Frontal cortex (tissue), 4 donors: ENCODE data around the gene MAP1S. TPM values are rescaled to one million over a fixed set of nuclear protein-coding genes. Genes with fewer than 3 reads are reported as not detected.

Experiments
- DNase-seq, 2 donors: peaks; one replicate each; pipeline ENCODE4 v3.0.0; 2012; ENCODE audit warnings: low spot score in 2 of 2
- FAIRE-seq: peaks from 2 replicates; lab custom pipeline; 2012; peaks lifted over from hg19 to GRCh38; lab: Jason Lieb, UNC
- total RNA-seq: library from RNA; depleted of rRNA; stranded (reverse); fragments of >200 nt; gene quantifications from one replicate; pipeline ENCODE4 v1.2.3, GENCODE V29; 2014
- donor health status: control.
- donor health status: control.
- donor health status: control.

MAP1S gene
- total RNA-seq, 1 donor from 2014 or later: 20.8 TPM

DNA sequence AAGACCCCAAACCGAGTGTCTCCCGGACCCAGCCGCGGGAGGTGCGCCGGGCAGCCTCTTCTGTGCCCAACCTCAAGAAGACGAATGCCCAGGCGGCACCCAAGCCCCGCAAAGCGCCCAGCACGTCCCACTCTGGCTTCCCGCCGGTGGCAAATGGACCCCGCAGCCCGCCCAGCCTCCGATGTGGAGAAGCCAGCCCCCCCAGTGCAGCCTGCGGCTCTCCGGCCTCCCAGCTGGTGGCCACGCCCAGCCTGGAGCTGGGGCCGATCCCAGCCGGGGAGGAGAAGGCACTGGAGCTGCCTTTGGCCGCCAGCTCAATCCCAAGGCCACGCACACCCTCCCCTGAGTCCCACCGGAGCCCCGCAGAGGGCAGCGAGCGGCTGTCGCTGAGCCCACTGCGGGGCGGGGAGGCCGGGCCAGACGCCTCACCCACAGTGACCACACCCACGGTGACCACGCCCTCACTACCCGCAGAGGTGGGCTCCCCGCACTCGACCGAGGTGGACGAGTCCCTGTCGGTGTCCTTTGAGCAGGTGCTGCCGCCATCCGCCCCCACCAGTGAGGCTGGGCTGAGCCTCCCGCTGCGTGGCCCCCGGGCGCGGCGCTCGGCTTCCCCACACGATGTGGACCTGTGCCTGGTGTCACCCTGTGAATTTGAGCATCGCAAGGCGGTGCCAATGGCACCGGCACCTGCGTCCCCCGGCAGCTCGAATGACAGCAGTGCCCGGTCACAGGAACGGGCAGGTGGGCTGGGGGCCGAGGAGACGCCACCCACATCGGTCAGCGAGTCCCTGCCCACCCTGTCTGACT is 7.9 kb downstream of the MAP1S start:
- DNase-seq (no peak), FAIRE-seq (no peak)

DNA sequence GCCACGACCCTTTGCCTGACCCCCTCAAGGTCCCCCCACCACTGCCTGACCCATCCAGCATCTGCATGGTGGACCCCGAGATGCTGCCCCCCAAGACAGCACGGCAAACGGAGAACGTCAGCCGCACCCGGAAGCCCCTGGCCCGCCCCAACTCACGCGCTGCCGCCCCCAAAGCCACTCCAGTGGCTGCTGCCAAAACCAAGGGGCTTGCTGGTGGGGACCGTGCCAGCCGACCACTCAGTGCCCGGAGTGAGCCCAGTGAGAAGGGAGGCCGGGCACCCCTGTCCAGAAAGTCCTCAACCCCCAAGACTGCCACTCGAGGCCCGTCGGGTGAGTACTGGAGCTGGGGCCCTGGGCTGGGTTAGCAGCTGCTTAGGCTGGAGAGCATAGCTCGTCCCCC is 8.6 kb downstream of the MAP1S start:
- DNase-seq (no peak), FAIRE-seq (no peak)

DNA sequence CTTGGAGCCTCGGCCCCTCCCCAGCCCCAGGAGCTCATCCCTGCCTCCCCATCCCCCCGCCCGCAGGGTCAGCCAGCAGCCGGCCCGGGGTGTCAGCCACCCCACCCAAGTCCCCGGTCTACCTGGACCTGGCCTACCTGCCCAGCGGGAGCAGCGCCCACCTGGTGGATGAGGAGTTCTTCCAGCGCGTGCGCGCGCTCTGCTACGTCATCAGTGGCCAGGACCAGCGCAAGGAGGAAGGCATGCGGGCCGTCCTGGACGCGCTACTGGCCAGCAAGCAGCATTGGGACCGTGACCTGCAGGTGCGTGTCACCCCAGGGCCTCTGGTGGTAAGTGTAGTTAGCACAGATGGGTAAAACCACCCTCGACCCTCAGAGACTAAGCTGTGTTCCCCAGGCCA is 13.8 kb downstream of the MAP1S start:
- DNase-seq (no peak), FAIRE-seq (no peak)

DNA sequence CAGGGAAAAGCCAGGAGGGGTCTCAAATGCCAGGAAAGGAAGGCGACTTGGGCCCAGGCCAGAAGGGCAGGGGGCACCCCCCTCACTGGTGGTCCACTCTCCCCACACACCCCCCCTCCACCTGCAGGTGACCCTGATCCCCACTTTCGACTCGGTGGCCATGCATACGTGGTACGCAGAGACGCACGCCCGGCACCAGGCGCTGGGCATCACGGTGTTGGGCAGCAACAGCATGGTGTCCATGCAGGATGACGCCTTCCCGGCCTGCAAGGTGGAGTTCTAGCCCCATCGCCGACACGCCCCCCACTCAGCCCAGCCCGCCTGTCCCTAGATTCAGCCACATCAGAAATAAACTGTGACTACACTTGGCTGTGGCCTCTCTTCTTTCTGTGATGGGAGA is 14.9 kb downstream of the MAP1S start:
- no peak for DNase-seq
- no peak for FAIRE-seq

DNA sequence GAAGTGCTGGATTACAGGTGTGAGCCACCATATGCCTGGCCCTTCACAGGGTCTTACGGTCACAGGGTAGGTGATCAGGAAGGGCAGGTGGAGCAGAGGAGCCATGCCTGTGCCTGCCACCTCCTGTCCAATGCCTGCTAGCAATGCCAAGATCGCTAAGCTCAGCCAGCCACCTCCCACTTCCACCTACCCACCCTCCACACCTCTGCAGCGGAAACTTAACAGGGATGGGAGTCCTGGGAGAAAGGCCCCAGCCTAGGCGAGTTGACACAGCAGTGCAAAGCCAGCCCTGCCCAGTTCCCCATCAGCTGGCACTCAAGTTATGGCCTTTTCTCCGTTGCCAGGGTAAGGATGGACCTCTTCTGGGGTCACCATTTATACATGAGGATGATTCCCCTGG is 16.1 kb downstream of the MAP1S start:
- DNase-seq (no peak), FAIRE-seq (no peak)

DNA sequence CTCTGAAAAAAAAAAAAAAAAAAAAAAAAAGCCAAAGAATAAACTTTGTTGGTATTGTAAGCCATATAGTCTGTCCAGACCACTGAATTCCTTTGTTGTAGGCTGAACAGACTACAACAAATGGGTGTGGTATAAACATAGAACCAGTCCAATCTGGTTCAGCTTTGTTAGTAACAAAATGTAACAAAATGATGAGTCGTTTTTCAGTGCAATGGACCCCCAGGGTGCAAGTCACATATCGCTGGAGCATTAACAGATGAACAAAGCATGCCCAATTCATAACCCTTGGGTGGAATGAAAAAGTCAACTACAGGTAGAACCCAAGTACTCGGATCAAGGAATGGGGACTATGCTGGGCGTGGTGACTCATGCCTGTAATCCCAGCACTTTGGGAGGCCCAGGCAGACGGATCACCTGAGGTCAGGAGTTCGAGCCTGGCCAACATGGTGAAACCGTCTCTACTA is 18.4 kb downstream of the MAP1S start:
- no peak for FAIRE-seq

DNA sequence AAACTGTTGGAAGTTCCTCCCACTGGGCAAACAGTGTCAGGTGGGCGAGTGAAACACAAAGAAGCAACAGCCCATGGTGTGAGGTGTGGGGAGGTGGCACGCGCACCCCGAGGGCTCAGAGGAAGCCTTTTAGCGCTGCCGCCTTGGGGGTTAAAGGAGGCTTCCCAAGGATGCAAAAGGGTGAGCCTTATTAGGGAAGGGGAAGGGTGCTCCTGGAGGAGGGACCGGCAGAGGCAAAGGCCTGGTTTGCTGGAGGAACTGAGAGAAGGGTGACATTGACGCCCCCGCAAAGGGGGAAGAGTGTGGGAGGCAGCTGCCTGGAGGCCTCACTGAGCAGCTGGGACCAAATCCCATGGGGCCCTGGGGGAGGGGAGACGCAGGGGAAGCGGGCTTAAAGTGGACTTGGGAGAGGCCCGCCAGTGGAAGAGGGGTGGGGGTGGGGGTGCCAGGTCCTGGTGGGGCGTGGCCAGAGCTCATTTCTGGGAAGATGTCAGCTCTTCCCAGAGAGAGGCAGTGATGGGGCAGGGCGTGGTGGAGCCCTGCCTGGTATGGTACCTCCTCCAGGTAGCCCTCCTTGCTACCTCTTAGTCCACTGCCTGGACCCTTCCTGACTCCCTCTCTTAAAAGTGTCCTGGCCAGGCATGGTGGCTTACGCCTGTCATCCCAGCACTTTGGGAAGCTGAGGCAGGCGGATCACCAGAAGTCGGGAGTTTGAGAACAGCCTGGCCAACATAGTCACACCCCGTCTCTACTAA is 20.0 kb downstream of the MAP1S start:
- FAIRE-seq (no peak), DNase-seq (no peak)

More for the DNA sequence above, 18.4 kb downstream of the MAP1S start:
- DNase-seq: no peak

DNA sequence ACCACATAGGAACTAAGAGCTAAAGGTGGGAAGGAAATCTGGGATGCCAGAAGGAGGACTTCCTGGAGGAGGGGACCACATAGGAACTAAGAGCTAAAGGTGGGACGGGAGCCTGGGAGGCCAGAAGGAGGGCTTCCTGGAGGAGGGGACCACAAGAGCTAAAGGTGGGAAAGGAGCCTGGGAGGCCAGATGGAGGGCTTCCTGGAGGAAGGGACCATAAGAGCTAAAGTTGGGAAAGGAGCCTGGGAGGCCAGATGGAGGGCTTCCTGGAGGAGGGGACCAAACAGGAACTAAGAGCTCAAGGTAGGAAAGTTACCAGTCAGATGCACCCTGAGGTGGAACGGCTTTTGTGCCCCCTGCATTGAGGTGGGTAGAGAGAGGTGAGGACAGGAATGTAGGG is 22.2 kb downstream of the MAP1S start:
- FAIRE-seq: no peak
- DNase-seq: no peak

DNA sequence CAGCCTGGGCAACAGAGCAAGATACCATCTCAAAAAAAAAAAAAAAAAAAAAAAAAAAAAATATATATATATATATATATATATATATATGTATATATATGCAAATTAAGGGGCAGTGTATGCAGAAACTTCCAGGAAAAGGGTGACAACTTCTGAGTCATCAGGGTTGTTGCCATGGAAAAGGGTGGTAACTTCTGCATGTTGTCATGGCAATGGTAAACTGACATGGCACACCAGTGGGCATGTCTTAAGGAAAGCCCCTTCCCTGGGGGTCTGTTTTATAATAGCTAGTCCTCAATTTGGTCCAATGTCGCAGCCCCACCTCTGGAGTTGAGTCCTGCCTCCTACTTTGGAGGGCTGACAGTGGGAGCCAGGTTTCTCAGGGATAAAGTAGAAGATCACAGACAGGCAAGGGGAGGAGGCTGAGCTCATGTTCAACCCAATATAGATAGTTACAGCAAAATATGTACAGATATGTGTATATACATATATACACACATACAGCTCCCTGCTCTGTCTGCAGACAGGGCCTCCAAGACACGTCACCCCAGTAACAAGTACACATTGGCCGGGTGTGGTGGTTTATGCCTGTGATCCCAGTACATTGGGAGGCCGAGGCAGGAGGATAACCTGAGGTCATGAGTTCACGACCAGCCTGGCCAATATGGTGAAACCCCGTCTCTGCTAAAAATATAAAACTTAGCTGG is 24.7 kb downstream of the MAP1S start:
- FAIRE-seq: no peak
- DNase-seq: no peak

DNA sequence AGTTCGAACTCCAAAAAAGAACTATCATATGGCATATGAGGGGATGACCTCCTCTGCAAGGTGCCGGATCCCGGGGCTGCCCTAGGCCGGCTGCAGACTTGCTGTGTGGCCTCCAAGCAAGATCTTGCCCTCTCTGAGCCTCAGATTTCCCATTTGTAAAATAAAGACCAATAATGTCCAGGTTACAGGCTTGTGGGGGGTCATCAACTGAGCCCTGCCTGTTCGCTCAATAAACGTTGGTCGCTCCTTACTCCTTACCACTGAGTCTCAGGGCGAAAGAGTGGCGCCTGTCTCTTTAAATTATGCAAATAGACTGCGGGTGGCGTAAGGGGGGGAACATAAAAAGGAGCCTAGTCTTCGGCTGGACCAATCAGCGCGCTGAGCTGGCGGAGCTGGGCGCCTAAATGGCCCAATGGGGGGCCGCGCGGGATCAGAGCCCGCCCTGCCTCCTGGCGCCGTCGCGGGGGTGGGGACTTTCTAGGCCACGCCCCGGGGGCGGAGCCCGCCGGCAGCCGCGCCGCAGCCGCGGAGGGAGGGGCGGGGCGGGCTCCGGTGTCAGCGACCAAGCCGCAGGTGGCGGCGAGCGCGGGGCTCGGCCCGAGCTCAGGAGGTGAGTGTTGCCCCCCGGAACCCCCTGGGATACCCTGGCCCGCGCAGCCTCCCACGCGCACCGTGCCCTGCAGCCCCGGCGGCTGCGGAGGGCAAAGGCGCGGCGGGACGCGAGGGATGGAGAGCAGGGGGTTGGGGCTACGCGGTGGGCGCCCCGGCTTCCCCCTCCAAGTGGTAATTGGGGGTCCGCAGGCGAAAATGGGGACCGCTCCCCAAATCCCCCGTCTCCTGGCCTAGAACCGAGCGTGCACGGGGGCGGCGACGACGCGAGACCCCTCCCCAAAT is 28.2 kb downstream of the MAP1S start:
- DNase-seq (peak; percentile 96 to 98), FAIRE-seq (no peak)

DNA sequence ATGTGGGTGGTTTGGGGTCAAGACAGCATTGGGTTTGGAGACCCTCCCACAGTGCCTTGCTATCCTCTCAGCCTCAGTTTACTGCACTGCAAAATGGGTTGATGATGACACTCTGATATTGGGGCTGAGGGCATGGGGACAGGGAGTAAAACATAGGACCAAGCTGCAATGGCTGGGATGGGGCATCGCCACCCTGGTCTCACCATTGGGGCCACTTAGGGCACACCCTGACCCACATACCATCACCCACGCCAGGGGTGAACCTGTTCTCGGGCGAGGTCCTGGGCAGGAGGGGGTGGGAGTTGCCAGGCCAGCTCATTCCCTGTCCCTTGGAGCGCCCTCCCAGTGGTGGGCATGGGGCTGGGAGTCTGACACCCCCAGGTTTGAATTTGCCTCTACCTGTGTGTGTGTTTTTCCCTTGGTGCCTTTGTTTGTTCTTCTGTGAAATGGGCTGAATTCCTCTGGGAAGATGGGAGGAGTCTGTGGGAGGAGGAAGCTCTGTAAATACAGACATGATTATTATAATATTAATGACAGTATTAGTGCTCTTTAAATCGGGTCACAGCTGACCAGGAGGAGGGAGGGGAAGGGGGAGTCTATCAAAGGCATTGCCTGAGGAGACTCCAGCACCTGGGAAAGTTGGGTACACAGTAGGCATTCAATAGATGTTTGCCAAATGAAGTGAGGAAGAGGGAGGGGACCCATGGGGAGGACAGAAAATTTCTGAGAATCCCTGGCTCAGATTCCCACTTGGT is 29.8 kb downstream of the MAP1S start:
- FAIRE-seq: no peak
- DNase-seq: no peak

DNA sequence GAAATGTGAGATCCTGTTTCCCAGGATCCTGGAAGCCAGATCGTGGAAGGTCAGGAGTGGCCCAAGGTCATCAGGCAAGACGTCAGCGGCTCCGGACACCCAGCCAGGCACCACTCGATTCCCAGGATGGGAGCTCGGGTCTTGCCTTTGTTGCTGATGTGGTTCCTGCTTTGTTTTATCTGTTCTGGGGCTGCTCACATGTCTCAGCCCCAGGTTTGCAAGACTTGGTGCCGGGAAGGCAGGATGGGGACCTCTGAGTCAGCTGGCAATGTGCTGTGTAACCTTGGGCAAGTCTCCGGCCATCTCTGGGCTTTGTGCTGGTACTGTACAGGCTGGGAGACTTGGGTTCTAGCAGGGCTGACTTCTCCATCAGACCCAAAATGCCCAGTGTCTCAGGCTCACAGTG is 30.6 kb downstream of the MAP1S start:
- DNase-seq: no peak

DNA sequence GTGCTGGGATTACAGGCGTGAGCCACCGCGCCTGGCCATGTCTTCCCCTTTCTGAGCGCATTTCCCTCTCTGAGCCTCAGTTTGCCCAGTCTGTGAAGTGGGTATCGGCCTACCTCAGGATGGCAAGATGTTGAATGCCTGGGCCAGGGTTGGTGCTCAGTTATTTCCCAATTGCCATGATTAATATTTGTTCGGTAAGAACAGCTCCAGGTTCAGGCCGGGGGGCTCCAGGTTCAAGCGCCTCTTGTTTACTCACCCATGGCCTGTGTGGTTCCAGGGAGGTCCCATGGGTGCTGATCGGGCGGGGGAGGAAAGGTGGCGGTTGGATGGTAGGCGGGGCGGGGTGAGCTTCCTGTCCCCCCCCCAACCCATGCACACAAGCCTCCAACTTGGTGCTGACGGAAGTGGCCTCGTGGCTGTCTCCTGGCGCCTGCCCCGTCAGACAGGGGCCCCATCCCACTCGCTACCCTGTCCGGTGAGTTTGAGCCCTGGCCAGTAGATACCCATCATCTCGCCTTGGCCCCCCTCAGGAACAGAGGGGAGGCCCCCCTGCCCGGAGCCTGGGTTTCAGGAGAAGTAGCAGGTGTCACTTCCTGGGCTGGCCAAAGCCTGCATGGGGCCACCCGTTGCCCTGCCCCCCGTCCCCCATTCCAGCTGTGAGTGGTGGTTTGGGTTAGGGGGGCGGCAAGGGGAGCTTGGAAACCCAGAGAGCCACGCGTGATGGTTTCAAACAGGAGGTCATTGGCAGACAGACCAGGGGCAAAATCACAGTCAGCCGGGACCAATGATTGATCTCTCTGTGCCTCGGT is 32.0 kb downstream of the MAP1S start, which contains the start of gene FCHO1:
FCHO1 (plus strand) TSS at position 375 of the 809 bp plus-strand sequence. CDS start 3,688 bp downstream, outside the sequence.
- FAIRE-seq: no peak
- no peak for DNase-seq

More for the DNA sequence above, 30.6 kb downstream of the MAP1S start:
- no peak for FAIRE-seq

DNA sequence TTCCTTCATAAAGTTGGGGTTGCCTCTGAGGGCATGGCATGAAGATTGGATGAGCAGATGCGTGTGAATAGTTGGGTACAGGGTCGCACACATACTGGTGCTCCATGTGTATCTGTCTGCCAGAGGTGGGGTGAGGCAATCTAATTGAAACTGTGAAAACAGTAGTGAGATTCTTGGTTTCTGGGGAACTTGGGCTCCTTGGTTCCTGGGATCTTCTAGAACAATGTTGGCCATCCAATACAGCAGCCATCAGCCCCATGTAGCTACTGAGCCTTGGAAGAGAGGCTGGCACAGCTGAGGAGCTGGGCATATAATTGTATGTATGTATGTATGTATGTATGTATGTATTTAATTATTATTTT is 32.6 kb downstream of the MAP1S start:
- no peak for FAIRE-seq

DNA sequence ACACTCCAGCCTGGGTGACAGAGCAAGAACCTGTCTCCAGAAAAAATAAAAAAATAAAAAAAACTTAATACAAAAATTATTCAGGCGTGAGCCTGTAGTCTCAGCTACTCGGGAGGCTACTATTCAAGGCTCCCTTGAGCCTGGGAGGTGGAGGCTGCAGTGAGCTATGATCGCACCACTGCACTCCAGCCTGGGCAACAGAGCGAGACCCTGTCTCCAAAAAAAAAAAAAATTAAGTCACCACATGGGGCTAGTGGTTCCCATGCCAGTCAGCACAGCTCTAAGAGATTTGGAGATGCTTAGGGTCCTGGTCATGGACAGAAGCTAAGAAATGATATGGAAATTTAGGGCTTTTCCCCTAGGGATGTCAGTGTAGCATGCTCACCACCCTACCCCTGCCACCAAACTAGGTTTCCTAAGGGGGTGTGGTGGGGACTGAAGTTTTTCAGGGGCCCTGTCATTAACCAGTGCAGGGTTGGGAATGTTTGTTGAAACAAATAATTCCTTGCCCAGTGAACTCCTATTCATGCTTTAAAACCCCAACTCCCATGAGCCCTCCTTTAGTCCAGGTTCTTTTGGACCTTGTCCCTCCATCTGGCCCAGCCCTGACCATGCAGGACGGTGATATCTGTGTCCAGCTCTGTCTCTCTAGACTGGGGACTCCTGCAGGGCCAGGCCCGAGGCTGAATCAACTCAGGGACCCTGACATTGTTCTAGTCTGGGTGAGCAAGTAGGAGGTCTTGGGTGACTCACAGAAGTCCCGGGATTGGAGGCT is 33.8 kb downstream of the MAP1S start:
- no peak for DNase-seq
- FAIRE-seq: no peak

More for the DNA sequence above, 32.6 kb downstream of the MAP1S start:
- no peak for DNase-seq

DNA sequence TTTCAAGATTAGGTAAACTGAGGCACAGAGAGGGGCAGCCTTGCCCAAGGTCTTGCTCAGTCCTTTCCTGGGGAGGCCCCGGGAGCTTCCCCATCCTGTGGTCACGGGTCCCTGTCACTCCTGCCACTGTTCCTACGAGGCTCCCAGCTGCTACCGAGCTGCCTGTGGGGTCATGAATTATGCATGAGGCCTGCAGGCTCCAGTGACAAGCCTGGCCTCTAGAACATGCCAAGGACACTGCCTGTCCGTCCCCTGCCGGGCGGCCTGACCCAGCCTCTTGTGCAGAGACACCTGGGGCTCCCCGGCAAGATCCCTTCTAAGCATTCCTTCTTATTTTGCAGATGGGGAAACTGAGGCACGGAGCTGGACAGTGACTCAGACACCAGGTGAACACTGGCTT is 34.7 kb downstream of the MAP1S start:
- peak; percentile 56 to 61 for DNase-seq
- no peak for FAIRE-seq
